ENCODE results near the gene JAK3.

Gene JAK3

GRCh38 chr19:17775991-17776803 lies 71.6 kb downstream of the JAK3 start:
- DNase-seq: no peak

DNA sequence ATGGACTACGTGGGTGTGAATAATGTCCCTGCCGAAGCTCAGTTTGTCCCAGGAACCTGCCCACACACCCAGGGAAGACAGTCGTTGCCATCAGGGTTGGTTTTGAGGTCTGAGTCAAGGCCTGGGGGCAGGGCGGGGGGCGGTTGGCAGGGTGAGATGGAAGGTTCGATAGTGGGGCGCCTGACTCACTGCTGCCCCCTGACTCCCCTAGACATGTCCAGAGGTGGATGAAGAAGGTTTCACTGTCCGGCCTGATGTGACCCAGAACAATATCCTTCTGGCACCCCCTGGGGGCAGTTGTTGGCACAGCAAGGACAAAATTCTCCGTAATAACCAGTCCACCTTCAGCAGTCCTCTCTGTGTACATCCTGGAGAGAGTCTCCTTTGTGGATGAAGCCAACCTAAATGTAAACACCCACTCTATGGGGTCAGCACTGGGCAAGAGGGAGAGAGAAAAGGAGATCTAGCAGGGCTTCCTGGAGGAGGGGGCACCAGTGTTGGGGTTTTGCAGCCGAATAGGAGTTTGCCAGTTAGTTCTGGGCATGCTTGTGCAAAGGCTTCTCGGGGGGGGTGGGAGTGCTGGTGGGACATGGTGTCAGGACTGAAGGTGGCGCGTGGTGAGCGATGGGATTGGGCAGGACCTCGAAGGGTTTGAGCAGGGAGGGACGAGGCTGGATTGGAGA lies 72.4 kb downstream of the JAK3 start:
- no peak for DNase-seq

All from SIG-M5 (cell line).